PC-3 (cell line): Measurements from ENCODE around the gene UBE2QL1.

Experiments used
- CTCF ChIP-seq: fragments of 300-600 bp; sonication (generic); conservative IDR thresholded peaks from 2 replicates; pipeline ENCODE4 v1.5.1; 2017; ENCODE audit warnings: antibody characterized with exemption, low read depth, mild to moderate bottlenecking, low read length
- EZH2 ChIP-seq: fragments of 300-600 bp; sonication (generic); IDR thresholded peaks from one replicate; pipeline ENCODE4 v1.6.1; 2017; ENCODE audit warnings: antibody characterized with exemption, mild to moderate bottlenecking, low read length; ENCODE audit not compliant: unreplicated experiment
- EZH2phosphoT487 ChIP-seq: fragments of 300-600 bp; sonication (generic); IDR thresholded peaks from 2 replicates; pipeline ENCODE4 v1.6.1; 2018; ENCODE audit warnings: mild to moderate bottlenecking, antibody characterized with exemption, low read length, borderline replicate concordance

- TF ChIP-seq CTCF, result no peak
- no peak for TF ChIP-seq EZH2phosphoT487
- TF ChIP-seq EZH2, result no peak
Measured at GRCh38 chr5:6446042-6446441, 2.6 kb upstream of the UBE2QL1 start.
